Activated gamma-delta T cell (primary cell): ENCODE results near the gene MOV10.

Experiments
- DNase-seq: peaks from one replicate; lab custom pipeline; 2025; lab: John Stamatoyannopoulos, UW

The MOV10 gene

GRCh38 chr1:112743174-112744008 lies 68.9 kb downstream of the MOV10 start:
- DNase-seq, result no peak

- no peak for DNase-seq
Measured at GRCh38 chr1:112744009-112744578, 69.6 kb downstream of the MOV10 start.

GRCh38 chr1:112748396-112748795 lies 73.9 kb downstream of the MOV10 start:
- no peak for DNase-seq
